Muscle layer of duodenum (tissue), 2 donors: ENCODE measurements around the gene RYR2.

Experiments
- H3K27ac ChIP-seq: one replicate; pipeline ENCODE4 v1.7.0; 2013; ENCODE audit warnings: mild to moderate bottlenecking, low read length
- H3K27me3 ChIP-seq: one replicate; pipeline ENCODE4 v1.7.0; 2013; ENCODE audit warnings: low read depth, mild to moderate bottlenecking, control low read depth, low read length
- H3K36me3 ChIP-seq, 2 donors: one replicate each; pipeline ENCODE4 v1.7.0; 2013; ENCODE audit warnings: low read length in 2 of 2, control low read depth in 1 of 2, mild to moderate bottlenecking in 1 of 2; ENCODE audit not compliant: insufficient read depth in 2 of 2, control insufficient read depth in 1 of 2
- H3K4me1 ChIP-seq, 2 donors: one replicate each; pipeline ENCODE4 v1.7.0; 2013; ENCODE audit warnings: low read length in 2 of 2, mild to moderate bottlenecking in 2 of 2, control low read depth in 1 of 2, moderate library complexity in 1 of 2; ENCODE audit not compliant: insufficient read depth in 2 of 2, control insufficient read depth in 1 of 2
- H3K4me3 ChIP-seq, 2 donors: one replicate each; pipeline ENCODE4 v1.7.0; 2013; ENCODE audit warnings: low read length in 2 of 2, low read depth in 1 of 2, mild to moderate bottlenecking in 1 of 2
- H3K9me3 ChIP-seq, 2 donors: one replicate each; pipeline ENCODE4 v1.7.0; 2013; ENCODE audit warnings: low read length in 2 of 2, control low read depth in 1 of 2, mild to moderate bottlenecking in 1 of 2; ENCODE audit not compliant: control insufficient read depth in 1 of 2
- donor health status: healthy.

The RYR2 gene

GRCh38 chr1:237171454-237172117 lies 129.6 kb downstream of the RYR2 start:
- no peaks in the 10 kb centered on the region for H3K36me3 ChIP-seq
- no peak overlapping the region for H3K4me3 ChIP-seq
- no peak overlapping the region for H3K27ac ChIP-seq
- H3K9me3 ChIP-seq: peaks cover 0 to 2% of the 10 kb centered on the region in 2 donors
- H3K4me1 ChIP-seq: no peaks in the 10 kb centered on the region
- no peaks in the 10 kb centered on the region for H3K27me3 ChIP-seq

GRCh38 chr1:237172118-237172485 lies 130.1 kb downstream of the RYR2 start:
- no peaks in the 10 kb centered on the region for H3K36me3 ChIP-seq
- no peak overlapping the region for H3K27ac ChIP-seq
- H3K27me3 ChIP-seq: no peaks in the 10 kb centered on the region
- no peaks in the 10 kb centered on the region for H3K9me3 ChIP-seq
- no peak overlapping the region for H3K4me3 ChIP-seq
- H3K4me1 ChIP-seq: no peaks in the 10 kb centered on the region

GRCh38 chr1:237179503-237179902 lies 137.5 kb downstream of the RYR2 start:
- Histone ChIP-seq H3K4me3 (no peak overlapping the region), H3K36me3 (no peaks in the 10 kb centered on the region), H3K9me3 (no peaks in the 10 kb centered on the region), H3K27me3 (no peaks in the 10 kb centered on the region), H3K4me1 (no peaks in the 10 kb centered on the region), H3K27ac (no peak overlapping the region)

DNA sequence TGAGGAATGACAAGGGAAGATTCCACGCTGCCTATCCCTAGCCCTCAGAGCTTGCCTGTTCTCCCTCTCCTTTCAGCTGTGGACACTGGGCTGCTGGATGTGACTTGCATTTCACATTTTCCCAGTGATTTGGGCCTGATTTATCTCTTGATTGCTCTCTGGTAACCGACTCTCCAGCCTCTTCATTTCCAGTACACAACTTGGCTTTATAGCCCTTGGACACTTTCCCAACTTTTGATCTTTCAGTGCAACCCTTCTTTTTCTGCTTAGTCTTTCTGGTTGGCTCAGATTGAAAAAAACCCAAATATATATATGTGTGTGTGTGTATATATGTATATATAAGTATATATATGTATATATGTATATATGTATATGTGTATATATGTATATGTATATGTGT lies 138.3 kb downstream of the RYR2 start:
- Histone ChIP-seq H3K36me3 (no peaks in the 10 kb centered on the region), H3K9me3 (no peaks in the 10 kb centered on the region), H3K27ac (no peak overlapping the region), H3K4me3 (no peak overlapping the region), H3K4me1 (no peaks in the 10 kb centered on the region), H3K27me3 (no peaks in the 10 kb centered on the region)

GRCh38 chr1:237181743-237182317 lies 139.8 kb downstream of the RYR2 start:
- Histone ChIP-seq H3K36me3 (no peaks in the 10 kb centered on the region), H3K4me3 (no peak overlapping the region), H3K27me3 (no peaks in the 10 kb centered on the region), H3K9me3 (no peaks in the 10 kb centered on the region), H3K27ac (no peak overlapping the region), H3K4me1 (no peaks in the 10 kb centered on the region)

DNA sequence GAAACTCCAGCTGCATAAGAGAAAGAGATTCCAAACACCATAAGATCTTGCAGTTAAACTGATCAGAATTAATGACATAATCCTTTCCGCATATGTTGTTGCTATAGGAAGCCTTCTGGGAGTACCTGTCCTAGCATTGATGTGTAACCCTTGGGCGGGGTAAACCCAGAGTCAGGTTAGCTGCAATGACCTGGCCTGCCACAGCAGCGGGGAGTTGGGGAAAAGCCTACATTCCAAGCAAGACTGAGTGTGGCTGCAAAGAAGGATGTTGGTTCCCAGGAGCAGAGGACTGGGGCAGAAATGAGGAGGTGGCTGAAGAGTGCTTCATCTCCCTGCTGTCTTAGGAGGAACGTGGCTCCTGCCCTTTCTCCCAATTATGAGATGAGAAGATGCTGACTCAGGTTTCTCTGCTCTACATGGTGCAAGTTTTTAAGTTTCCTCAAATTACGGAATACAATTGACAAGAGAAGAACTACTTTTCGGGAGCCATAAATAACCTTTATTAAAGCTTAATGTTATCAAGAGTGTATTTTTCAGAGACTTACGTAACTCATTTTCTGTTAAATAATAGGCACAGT lies 142.1 kb downstream of the RYR2 start:
- Histone ChIP-seq H3K4me3 (no peak overlapping the region), H3K4me1 (no peaks in the 10 kb centered on the region)

DNA sequence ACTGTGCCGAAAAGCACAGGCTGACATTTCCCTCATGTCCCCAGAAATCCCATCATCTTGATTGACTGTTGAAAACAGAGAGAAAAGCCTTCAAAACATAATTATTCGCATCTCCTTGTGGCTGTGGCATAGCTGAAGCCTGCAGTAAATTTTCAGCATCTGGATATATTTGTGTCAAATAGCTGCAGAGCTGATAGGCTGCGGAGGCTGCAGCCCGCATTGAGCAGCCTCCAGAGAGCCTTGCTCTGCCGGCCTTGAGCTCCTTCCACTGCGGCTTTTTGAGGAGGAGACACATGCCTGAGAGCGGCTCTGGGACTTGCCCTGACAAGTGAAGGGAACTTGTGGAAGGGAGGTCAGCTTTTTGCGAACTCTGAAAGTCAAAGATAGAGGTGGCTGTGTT lies 144.7 kb downstream of the RYR2 start:
- Histone ChIP-seq H3K36me3 (no peaks in the 10 kb centered on the region), H3K27ac (no peak overlapping the region), H3K27me3 (no peaks in the 10 kb centered on the region), H3K4me3 (no peak overlapping the region), H3K4me1 (no peaks in the 10 kb centered on the region), H3K9me3 (no peaks in the 10 kb centered on the region)

More for the DNA sequence above, 142.1 kb downstream of the RYR2 start:
- H3K27ac ChIP-seq: no peak overlapping the region
- H3K27me3 ChIP-seq: no peaks in the 10 kb centered on the region
- H3K9me3 ChIP-seq: no peaks in the 10 kb centered on the region
- no peaks in the 10 kb centered on the region for H3K36me3 ChIP-seq

- H3K27ac ChIP-seq: no peak overlapping the region
- H3K9me3 ChIP-seq: no peaks in the 10 kb centered on the region
- H3K4me3 ChIP-seq: no peak overlapping the region
- no peaks in the 10 kb centered on the region for H3K4me1 ChIP-seq
- no peaks in the 10 kb centered on the region for H3K36me3 ChIP-seq
- H3K27me3 ChIP-seq: no peaks in the 10 kb centered on the region
Observed at GRCh38 chr1:237187842-237188241, 145.9 kb downstream of the RYR2 start.

GRCh38 chr1:237191403-237191802 lies 149.4 kb downstream of the RYR2 start:
- Histone ChIP-seq H3K27ac (no peak overlapping the region), H3K4me1 (no peaks in the 10 kb centered on the region), H3K9me3 (no peaks in the 10 kb centered on the region), H3K4me3 (no peak overlapping the region), H3K36me3 (no peaks in the 10 kb centered on the region), H3K27me3 (no peaks in the 10 kb centered on the region)

- Histone ChIP-seq H3K4me3 (no peak overlapping the region), H3K9me3 (no peaks in the 10 kb centered on the region), H3K36me3 (no peaks in the 10 kb centered on the region), H3K27me3 (no peaks in the 10 kb centered on the region), H3K27ac (no peak overlapping the region), H3K4me1 (no peaks in the 10 kb centered on the region)
Observed at GRCh38 chr1:237197470-237198425, 155.8 kb downstream of the RYR2 start.

GRCh38 chr1:237199026-237199425 lies 157.0 kb downstream of the RYR2 start:
- H3K27me3 ChIP-seq: no peaks in the 10 kb centered on the region
- H3K36me3 ChIP-seq: no peaks in the 10 kb centered on the region
- H3K4me3 ChIP-seq: no peak overlapping the region
- no peak overlapping the region for H3K27ac ChIP-seq
- no peaks in the 10 kb centered on the region for H3K9me3 ChIP-seq
- H3K4me1 ChIP-seq: no peaks in the 10 kb centered on the region
